ENCODE results near the gene ZDHHC5.
"Not testable (repeated sequence)": the region's sequence is repeated elsewhere in the genome, so short reads cannot be mapped to it uniquely, and the experiment has no call there.

Gene ZDHHC5

DNA sequence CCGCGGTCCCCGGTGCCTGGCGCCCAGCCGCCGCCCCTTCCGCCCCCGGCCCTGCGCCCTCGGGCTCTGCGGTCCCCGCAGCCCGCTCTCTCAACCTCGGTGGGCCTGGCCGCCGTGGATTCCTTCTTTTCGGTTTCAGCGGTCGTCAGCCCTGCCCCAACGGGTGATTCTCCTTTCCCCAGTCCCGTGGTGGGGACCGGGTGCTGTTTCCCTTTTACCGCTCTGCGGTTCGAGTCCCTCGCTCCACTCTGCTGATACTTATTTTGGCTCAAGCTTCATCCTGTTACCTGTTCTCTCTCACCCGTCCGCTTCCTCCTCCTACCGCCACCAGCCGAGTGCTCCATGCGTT is 494 bp downstream of the ZDHHC5 start:
- no peak for DNase-seq

- no peak for DNase-seq
Measured at GRCh38 chr11:57674251-57674650, 6.3 kb downstream of the ZDHHC5 start.

DNA sequence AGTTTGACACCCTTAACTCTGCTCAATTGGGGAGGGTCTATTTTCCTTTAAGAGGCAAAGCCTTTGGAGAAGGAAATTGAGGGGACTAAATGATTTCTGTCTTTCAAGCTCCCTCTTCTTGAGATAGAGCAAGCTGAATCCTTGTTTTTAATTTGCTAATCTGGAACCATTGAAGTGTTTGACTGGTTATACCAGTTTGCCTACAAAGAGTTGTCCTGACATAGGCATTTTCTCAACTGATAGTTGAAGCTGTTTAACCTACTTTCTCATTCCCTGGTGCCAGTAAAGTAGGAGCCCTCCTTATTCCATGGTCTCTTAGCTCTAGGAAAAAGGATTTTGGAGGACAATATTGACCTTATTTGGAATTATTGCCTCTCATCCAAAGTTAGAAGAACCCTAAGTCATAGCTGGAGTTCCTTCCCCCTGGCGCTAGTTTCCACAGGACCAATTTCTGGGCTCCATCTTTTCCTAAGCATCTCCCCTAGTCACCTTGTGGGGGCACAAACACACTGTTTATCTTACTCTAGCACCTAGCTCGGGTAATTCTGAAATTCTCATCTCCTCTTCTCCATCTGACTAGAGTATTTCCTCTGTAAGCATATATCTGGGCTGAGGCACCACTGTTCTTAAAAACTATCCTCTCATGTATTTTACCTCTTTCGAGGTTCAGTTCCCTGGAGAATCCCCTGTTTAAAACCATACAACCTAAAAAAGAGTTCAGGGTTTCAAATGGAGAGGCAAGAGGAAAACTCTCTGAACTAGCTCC is 7.4 kb downstream of the ZDHHC5 start:
- no peak for DNase-seq

- no peak for DNase-seq
Measured at GRCh38 chr11:57679396-57679795, 11.5 kb downstream of the ZDHHC5 start.

GRCh38 chr11:57680552-57680874 is 12.6 kb downstream of the ZDHHC5 start:
- DNase-seq: no peak

DNA sequence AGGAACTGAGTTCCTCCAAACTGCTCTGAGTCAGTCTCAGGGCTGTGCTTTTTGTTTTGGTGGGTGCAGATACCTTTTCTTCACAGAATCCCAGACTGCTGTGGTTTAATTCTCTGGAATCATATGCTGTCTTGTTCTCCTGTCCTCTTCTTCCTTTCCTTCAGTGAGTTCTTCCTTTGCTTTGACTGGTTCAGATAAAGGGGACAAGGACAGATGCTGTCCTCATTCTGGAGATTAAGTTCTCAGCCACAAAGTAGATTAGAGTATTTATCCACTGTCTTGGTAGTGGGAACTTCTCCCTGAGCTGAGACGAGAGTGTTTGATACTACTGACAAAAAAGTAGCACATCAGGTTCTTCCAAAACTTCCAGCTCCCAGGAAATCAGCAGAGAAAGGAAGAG is 13.3 kb downstream of the ZDHHC5 start:
- no peak for DNase-seq

DNA sequence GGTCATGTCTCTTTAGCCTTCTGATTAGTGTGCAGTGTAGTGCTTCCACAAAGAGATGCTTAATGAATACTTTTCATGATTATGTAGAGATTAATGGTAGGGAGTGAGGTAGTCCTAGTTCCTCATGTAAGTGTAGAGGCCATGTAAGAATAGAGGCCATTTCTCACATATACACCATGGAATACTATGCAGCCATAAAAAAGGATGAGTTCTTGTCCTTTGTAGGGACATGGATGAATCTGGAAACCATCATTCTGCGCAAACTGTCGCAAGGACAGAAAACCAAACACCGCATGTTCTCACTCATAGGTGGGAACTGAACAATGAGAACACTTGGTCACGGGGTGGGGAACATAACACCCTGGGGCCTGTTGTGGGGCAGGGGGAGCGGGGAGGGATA is 22.6 kb downstream of the ZDHHC5 start:
- not testable (repeated sequence) for DNase-seq

- no peak for DNase-seq
Measured at GRCh38 chr11:57698843-57699365, 31.0 kb downstream of the ZDHHC5 start.

- no peak for DNase-seq
Measured at GRCh38 chr11:57699813-57700212, 31.9 kb downstream of the ZDHHC5 start.

GRCh38 chr11:57700425-57700824 is 32.5 kb downstream of the ZDHHC5 start:
- no peak for DNase-seq

DNA sequence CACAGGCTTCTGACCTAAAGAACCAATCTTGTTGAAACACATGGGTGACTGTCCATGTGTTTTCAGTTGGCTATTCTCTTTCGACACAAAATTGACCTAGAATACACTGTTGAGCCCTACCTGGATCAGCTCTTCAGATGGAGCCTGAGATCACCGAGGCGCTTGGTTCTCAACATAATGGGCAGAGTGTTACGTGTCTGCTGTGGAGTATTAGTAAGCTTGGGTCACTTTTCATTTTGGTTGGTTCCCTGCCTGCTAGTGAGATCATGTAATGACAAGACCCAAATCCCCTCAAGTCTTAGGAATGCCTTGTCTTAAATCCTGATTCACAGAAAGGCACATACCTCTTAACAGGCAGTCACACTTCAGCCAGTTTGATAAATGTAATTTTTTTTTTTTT is 35.4 kb downstream of the ZDHHC5 start:
- DNase-seq: no peak

- no peak for DNase-seq
Measured at GRCh38 chr11:57704932-57705331, 37.0 kb downstream of the ZDHHC5 start.

GRCh38 chr11:57705432-57705831 is 37.5 kb downstream of the ZDHHC5 start:
- not testable (repeated sequence) for DNase-seq

DNA sequence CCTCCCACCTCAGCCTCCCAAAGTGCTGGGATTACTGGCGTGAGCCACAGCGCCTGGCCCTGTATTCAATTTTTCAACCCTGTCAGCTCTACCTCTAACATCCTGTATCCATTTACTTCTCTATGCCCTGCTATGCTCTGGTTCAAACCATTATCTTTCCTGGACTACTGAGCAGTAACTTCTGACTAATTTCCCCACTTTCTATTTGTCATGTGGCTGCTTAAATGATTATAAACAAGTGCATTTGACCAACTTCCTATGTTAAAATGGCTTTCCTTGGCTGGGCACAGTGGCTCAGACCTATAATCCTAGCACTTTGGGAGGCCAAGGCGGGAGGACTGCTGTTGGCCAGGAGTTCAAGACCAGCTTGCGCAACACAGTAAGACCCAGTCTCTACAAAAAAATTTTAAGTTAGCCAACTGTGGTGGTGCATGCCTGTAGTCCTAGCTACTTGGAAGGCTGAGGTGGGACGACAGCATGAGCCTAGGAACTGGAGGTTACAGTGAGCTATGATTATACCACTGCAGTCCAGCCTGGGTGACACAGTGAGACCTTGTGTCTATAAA is 42.0 kb downstream of the ZDHHC5 start:
- DNase-seq: no peak

- DNase-seq: peak; percentile 67 to 74
Measured at GRCh38 chr11:57711414-57712255, 43.7 kb downstream of the ZDHHC5 start, which contains the start of gene MED19. Gene MED19, minus strand, starts transcription at chr11:57712215. Its CDS starts 36 bp downstream, at chr11:57712179.

- peak; percentile 85 to 86 for DNase-seq
Measured at GRCh38 chr11:57712256-57713150, 44.6 kb downstream of the ZDHHC5 start, which contains the start of gene TMX2. Gene TMX2, plus strand, starts transcription at chr11:57712593. Its CDS starts 26 bp downstream, at chr11:57712619.

DNA sequence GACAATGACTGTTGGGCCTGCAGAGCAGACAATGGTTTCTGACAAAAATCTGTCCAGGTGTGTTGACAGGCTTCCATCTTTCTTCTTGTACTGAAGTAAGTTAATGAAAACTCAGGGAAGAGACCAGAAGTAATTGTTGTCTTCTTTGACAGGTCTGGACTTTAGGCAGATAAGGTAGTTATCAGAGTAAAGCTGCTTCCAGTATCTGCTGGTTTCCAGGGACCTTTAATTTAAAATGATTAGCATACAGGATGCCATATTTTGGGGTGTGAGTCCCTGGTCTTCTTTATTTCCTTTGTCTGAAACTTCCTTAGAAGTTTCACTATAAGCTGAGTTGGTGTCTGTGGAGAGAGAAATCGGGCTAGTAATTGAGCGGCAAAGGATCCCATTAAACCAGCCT is 45.9 kb downstream of the ZDHHC5 start:
- DNase-seq: no peak

GRCh38 chr11:57716726-57717125 is 48.8 kb downstream of the ZDHHC5 start:
- DNase-seq: not testable (repeated sequence)

DNA sequence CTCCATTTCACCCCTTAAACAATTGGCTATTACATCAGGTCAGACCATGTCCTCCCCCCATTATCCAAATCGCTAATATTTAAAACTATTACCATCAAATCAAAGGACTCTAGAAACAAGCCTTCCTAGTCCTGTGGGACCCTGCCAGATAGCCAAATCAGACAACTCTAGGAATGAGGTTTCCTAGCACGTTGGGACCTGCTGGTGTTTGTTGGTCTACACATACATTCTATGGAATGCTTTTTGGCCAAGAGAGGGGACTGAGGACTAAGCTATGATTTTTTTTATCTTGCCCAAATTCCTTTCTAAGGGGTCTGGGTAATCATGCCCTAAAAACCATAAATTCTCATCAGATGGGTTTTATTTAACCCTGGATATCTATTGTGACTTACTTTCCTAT is 59.3 kb downstream of the ZDHHC5 start:
- DNase-seq: no peak

DNA sequence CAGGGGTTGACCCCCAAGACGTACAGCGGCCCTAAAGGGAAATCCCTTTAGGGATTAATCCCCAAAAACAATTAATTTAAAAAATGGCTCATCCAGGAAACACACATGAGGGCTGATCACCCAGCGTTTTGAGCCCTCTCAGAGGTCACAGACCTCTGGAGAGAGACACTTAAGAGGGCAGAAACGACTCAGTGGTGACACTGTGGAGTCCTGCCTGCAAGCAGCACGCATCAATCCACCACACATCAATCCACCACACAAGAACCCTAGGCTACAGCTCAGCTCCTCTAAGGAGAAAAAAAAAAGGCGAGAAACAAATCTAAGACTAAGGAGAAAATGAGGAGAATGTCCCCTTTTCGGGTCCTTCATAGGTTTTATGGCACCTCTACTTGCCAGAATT is 60.9 kb downstream of the ZDHHC5 start:
- DNase-seq: no peak

GRCh38 chr11:57729479-57729878 is 61.6 kb downstream of the ZDHHC5 start:
- no peak for DNase-seq

- DNase-seq: no peak
Measured at GRCh38 chr11:57732661-57733060, 64.7 kb downstream of the ZDHHC5 start.
